Measurements from ENCODE around the gene PPFIA3. TPM values are rescaled to one million over a fixed set of nuclear protein-coding genes. Genes with fewer than 3 reads are reported as not detected.

PPFIA3 gene
- total RNA-seq, 1 experiment from 2014 or later, result 5.4 TPM

Small RNA genes within 50 kb of the gene (small RNA-seq; reads per million reads assigned to genes)
- not detected for gene RN7SL708P

Other genes starting within 250 kb of the PPFIA3 start
- gene PPP1R15A, start 247.1 kb upstream of the PPFIA3 start, total RNA-seq (2014; rRNA removed; shearing (Covaris generic); ENCODE audit: low replicate concordance), result 22.6 and 31.3 TPM in 2 replicates
- not detected in 2 replicates for gene TULP2, start 220.8 kb upstream of the PPFIA3 start, total RNA-seq (2014; rRNA removed; shearing (Covaris generic); ENCODE audit: low replicate concordance)
- 57.5 and 98.2 TPM in 2 replicates for gene NUCB1, start 219.2 kb upstream of the PPFIA3 start, total RNA-seq (2014; rRNA removed; shearing (Covaris generic); ENCODE audit: low replicate concordance)
- gene DHDH, start 185.8 kb upstream of the PPFIA3 start, total RNA-seq (2014; rRNA removed; shearing (Covaris generic); ENCODE audit: low replicate concordance), result 1.4 and 3.3 TPM in 2 replicates
- gene BAX, start 164.7 kb upstream of the PPFIA3 start, total RNA-seq (2014; rRNA removed; shearing (Covaris generic); ENCODE audit: low replicate concordance), result 93.8 and 164 TPM in 2 replicates
- 6,036 and 6,638 TPM in 2 replicates for gene FTL, start 154.2 kb upstream of the PPFIA3 start, total RNA-seq (2014; rRNA removed; shearing (Covaris generic); ENCODE audit: low replicate concordance)
- gene GYS1, start 126.2 kb upstream of the PPFIA3 start, total RNA-seq (2014; rRNA removed; shearing (Covaris generic); ENCODE audit: low replicate concordance), result 39.0 and 42.6 TPM in 2 replicates
- 107 and 298 TPM in 2 replicates for gene RUVBL2, start 125.7 kb upstream of the PPFIA3 start, total RNA-seq (2014; rRNA removed; shearing (Covaris generic); ENCODE audit: low replicate concordance)
- not detected in 2 replicates for gene LHB, start 102.5 kb upstream of the PPFIA3 start, total RNA-seq (2014; rRNA removed; shearing (Covaris generic); ENCODE audit: low replicate concordance)
- gene CGB3, start 95.2 kb upstream of the PPFIA3 start, total RNA-seq (2014; rRNA removed; shearing (Covaris generic); ENCODE audit: low replicate concordance), result not detected in 2 replicates
- not detected in 2 replicates for gene CGB2, start 87.7 kb upstream of the PPFIA3 start, total RNA-seq (2014; rRNA removed; shearing (Covaris generic); ENCODE audit: low replicate concordance)
- not detected in 2 replicates for gene CGB1, start 82.6 kb upstream of the PPFIA3 start, total RNA-seq (2014; rRNA removed; shearing (Covaris generic); ENCODE audit: low replicate concordance)
- not detected in 2 replicates for gene CGB5, start 75.7 kb upstream of the PPFIA3 start, total RNA-seq (2014; rRNA removed; shearing (Covaris generic); ENCODE audit: low replicate concordance)
- not detected in 2 replicates for gene CGB8, start 70.4 kb upstream of the PPFIA3 start, total RNA-seq (2014; rRNA removed; shearing (Covaris generic); ENCODE audit: low replicate concordance)
- not detected in 2 replicates for gene CGB7, start 61.8 kb upstream of the PPFIA3 start, total RNA-seq (2014; rRNA removed; shearing (Covaris generic); ENCODE audit: low replicate concordance)
- not detected in 2 replicates for gene NTF4, start 54.7 kb upstream of the PPFIA3 start, total RNA-seq (2014; rRNA removed; shearing (Covaris generic); ENCODE audit: low replicate concordance)
- not detected in 2 replicates for gene KCNA7, start 46.8 kb upstream of the PPFIA3 start, total RNA-seq (2014; rRNA removed; shearing (Covaris generic); ENCODE audit: low replicate concordance)
- 420 and 646 TPM in 2 replicates for gene SNRNP70, start 34.1 kb upstream of the PPFIA3 start, total RNA-seq (2014; rRNA removed; shearing (Covaris generic); ENCODE audit: low replicate concordance)
- 6.4 and 23.4 TPM in 2 replicates for gene LIN7B, start 5.2 kb upstream of the PPFIA3 start, total RNA-seq (2014; rRNA removed; shearing (Covaris generic); ENCODE audit: low replicate concordance)
- 3.4 and 5.5 TPM in 2 replicates for gene C19orf73, start 401 bp upstream of the PPFIA3 start, total RNA-seq (2014; rRNA removed; shearing (Covaris generic); ENCODE audit: low replicate concordance)
- gene HRC, start 35.9 kb downstream of the PPFIA3 start, total RNA-seq (2014; rRNA removed; shearing (Covaris generic); ENCODE audit: low replicate concordance), result not detected in 2 replicates
- not detected in 2 replicates for gene TRPM4, start 38.2 kb downstream of the PPFIA3 start, total RNA-seq (2014; rRNA removed; shearing (Covaris generic); ENCODE audit: low replicate concordance)
- 16.9 and 42.6 TPM in 2 replicates for gene SLC6A16, start 205.6 kb downstream of the PPFIA3 start, total RNA-seq (2014; rRNA removed; shearing (Covaris generic); ENCODE audit: low replicate concordance)
- 975 and 1,210 TPM in 2 replicates for gene CD37, start 215.9 kb downstream of the PPFIA3 start, total RNA-seq (2014; rRNA removed; shearing (Covaris generic); ENCODE audit: low replicate concordance)
- gene TEAD2, start 242.9 kb downstream of the PPFIA3 start, total RNA-seq (2014; rRNA removed; shearing (Covaris generic); ENCODE audit: low replicate concordance), result 2.9 and 5.5 TPM in 2 replicates
- 1.2 TPM in 1 of 2 replicates, not detected in the other for gene DKKL1, start 244.3 kb downstream of the PPFIA3 start, total RNA-seq (2014; rRNA removed; shearing (Covaris generic); ENCODE audit: low replicate concordance)